Germinal center (tissue), 1 donor: Measurements from ENCODE around the gene MAP3K14.

ENCODE experiments used
- DNase-seq: peaks from one replicate; pipeline ENCODE4 v3.0.0; 2012; ENCODE audit warnings: mixed read lengths, low spot score

The MAP3K14 gene

GRCh38 chr17:45234641-45235415 lies 82.0 kb downstream of the MAP3K14 start:
- DNase-seq, result peak; percentile 77

- no peak for DNase-seq
Measured at GRCh38 chr17:45233423-45233924, 83.3 kb downstream of the MAP3K14 start.

- no peak for DNase-seq
Measured at GRCh38 chr17:45232514-45233422, 84.1 kb downstream of the MAP3K14 start.

- no peak for DNase-seq
Measured at GRCh38 chr17:45231481-45232116, 85.2 kb downstream of the MAP3K14 start.

- no peak for DNase-seq
Measured at GRCh38 chr17:45230787-45231480, 85.9 kb downstream of the MAP3K14 start.

- no peak for DNase-seq
Measured at GRCh38 chr17:45230410-45230786, 86.4 kb downstream of the MAP3K14 start.

- DNase-seq, result no peak
Measured at GRCh38 chr17:45229681-45230409, 87.0 kb downstream of the MAP3K14 start.

GRCh38 chr17:45228763-45229539 lies 87.9 kb downstream of the MAP3K14 start:
- peak; percentile 74 for DNase-seq

GRCh38 chr17:45227926-45228762 lies 88.7 kb downstream of the MAP3K14 start:
- no peak for DNase-seq

GRCh38 chr17:45227101-45227925 lies 89.5 kb downstream of the MAP3K14 start:
- DNase-seq, result peak; percentile 49

GRCh38 chr17:45226576-45226975 lies 90.2 kb downstream of the MAP3K14 start:
- no peak for DNase-seq

GRCh38 chr17:45225964-45226530 lies 90.8 kb downstream of the MAP3K14 start:
- DNase-seq, result peak; percentile 87

GRCh38 chr17:45225051-45225700 lies 91.6 kb downstream of the MAP3K14 start:
- no peak for DNase-seq

- DNase-seq, result no peak
Measured at GRCh38 chr17:45224671-45225050, 92.2 kb downstream of the MAP3K14 start.

GRCh38 chr17:45223539-45224528 lies 93.0 kb downstream of the MAP3K14 start:
- DNase-seq, result no peak

- no peak for DNase-seq
Measured at GRCh38 chr17:45222996-45223538, 93.8 kb downstream of the MAP3K14 start.
